Measurements from ENCODE around the gene TTN.

DNA sequence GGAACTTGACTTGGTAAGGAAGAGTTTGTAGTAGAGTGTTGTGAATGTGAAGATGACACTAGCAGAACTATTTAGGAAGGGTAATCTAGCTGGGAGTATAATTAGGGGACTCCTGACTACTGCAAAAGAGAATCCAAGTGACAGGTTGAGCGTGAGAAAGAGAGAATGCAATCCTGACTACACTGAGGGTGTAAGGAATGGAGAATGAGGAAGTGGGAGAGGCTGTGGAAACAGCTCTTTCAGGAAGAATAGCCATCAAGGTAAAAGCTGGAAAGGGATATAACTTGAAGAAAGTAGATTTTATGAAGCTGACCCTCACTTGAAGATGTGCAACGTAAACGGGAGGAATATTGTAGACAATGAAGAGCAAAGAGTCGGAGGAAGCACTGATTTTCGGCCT is 41.1 kb upstream of the TTN start:
- no peak for TF ChIP-seq ZFP30 (CRISPR knock-in tag; IDR thresholded peaks at IDR 0.05)
- TF ChIP-seq ISL1 (CRISPR knock-in tag; IDR thresholded peaks at IDR 0.05), result no peak

Measured in SK-N-SH treated with all-trans-retinoic acid at 6 μM for 48 hours (cell line).